ENCODE results near the gene TMEM9B.

- TF ChIP-seq REST (IDR thresholded peaks at IDR 0.05; ENCODE audit: insufficient replicate concordance, low read depth) (no peak), CTCF (IDR thresholded peaks at IDR 0.05; ENCODE audit: insufficient read depth, low read length) (no peak)
Measured at GRCh38 chr11:9008661-9009060, 44.4 kb upstream of the TMEM9B start.

Measured in HL-60 (cell line).